ENCODE data around the gene TIMM44. TPM values are rescaled to one million over a fixed set of nuclear protein-coding genes. Genes with fewer than 3 reads are reported as not detected.

The TIMM44 gene
- total RNA-seq, 1 experiment from 2014 or later = 114 TPM

- H3K4me2 ChIP-seq (ENCODE audit: insufficient read depth, insufficient read length, low read length) = peak overlapping the region; percentile 28
- no peak overlapping the region for H2BK15ac ChIP-seq (ENCODE audit: low read depth, low read length)
- Mint-ChIP-seq H3K4me3 (peak overlapping the region; percentile 65 to 84), H3K9me3 (no peaks in the 10 kb centered on the region; a peak in 1 of 5 replicates), H3K36me3 (ENCODE audit: insufficient read depth in 1 of 3, low read depth in 3 of 3) (peaks cover 7 to 13% (median 12%) of the 10 kb centered on the region in 3 experiments; a peak in 5 of 7 replicates), H3K27ac (no peak overlapping the region), H3K27me3 (ENCODE audit: low read depth) (peaks cover 31% of the 10 kb centered on the region), H3K4me1 (peaks cover 21 to 26% of the 10 kb centered on the region in 2 experiments)
- no peaks in the 10 kb centered on the region for H3K79me2 ChIP-seq (ENCODE audit: insufficient read depth, low read length)
- H3K56ac ChIP-seq (ENCODE audit: insufficient read length, low read depth, low read length) = no peak overlapping the region
- no peak overlapping the region for H4K91ac ChIP-seq (ENCODE audit: insufficient read length, low read depth, low read length)
- no peaks in the 10 kb centered on the region for H3K9me3 ChIP-seq (ENCODE audit: control insufficient read depth, low read depth, low read length)
- H3K79me1 ChIP-seq (ENCODE audit: insufficient read depth, low read depth, low read length, poor library complexity, severe bottlenecking) = no peaks in the 10 kb centered on the region
- H3T11ph ChIP-seq (ENCODE audit: low read length) = no peak overlapping the region
- no peak overlapping the region for H3K18ac ChIP-seq (ENCODE audit: insufficient read length, low read depth, low read length)
- H4K8ac ChIP-seq (replicated peaks; ENCODE audit: insufficient read length, low read depth, low read length) = no peak overlapping the region
- WGBS (ENCODE audit: extremely low coverage, insufficient read length, low lambda C conversion rate) = no CpG with 5 or more reads among the region's 17 CpGs
- H2BK20ac ChIP-seq (ENCODE audit: low read depth, low read length, poor library complexity, severe bottlenecking) = no peak overlapping the region
- no peak overlapping the region for H3K4ac ChIP-seq (ENCODE audit: low read depth, low read length)
- no peak overlapping the region for H3K27ac ChIP-seq (ENCODE audit: insufficient read length, low read depth, low read length)
- H4K20me1 ChIP-seq (ENCODE audit: control insufficient read depth, insufficient read depth, insufficient read length) = no peaks in the 10 kb centered on the region
- peaks cover 7% of the 10 kb centered on the region; the same call in 1 of the 2 replicates for H3K27me3 ChIP-seq (ENCODE audit: insufficient read depth, low read length)
- DNase-seq = no peak
- no peak overlapping the region for H2BK12ac ChIP-seq (ENCODE audit: insufficient read length, low read depth, low read length)
- H2AK5ac ChIP-seq (ENCODE audit: insufficient read length, low read length) = no peak overlapping the region
- H4K5ac ChIP-seq (ENCODE audit: insufficient read length, low read depth, low read length) = no peak overlapping the region
- TF ChIP-seq CTCF (conservative IDR thresholded peaks at IDR 0.05) = no peak
- no peak overlapping the region for H3K9ac ChIP-seq (ENCODE audit: extremely low read depth, insufficient read length, low read length)
- no peak overlapping the region for H2BK120ac ChIP-seq (ENCODE audit: low read depth, low read length, poor library complexity, severe bottlenecking)
- no peak overlapping the region for H2AFZ ChIP-seq (ENCODE audit: low read length)
- 0 out of 2 replicates have a peak, but pooled peaks cover 3% of the 10 kb centered on the region for H3K4me1 ChIP-seq (ENCODE audit: insufficient read depth, low read length)
- peaks cover 14% of the 10 kb centered on the region for H3K23me2 ChIP-seq (ENCODE audit: insufficient read length, low read depth, low read length, poor library complexity, severe bottlenecking)
- H3K23ac ChIP-seq (ENCODE audit: insufficient read length, low read depth, low read length) = no peak overlapping the region
- no peak overlapping the region for H2BK5ac ChIP-seq (ENCODE audit: insufficient read length, low read length)
- H3K14ac ChIP-seq (ENCODE audit: insufficient read depth, low read length) = no peak overlapping the region
Measured at GRCh38 chr19:7921302-7921966, 22.0 kb downstream of the TIMM44 start.
